ENCODE measurements around the gene KHNYN. TPM values are rescaled to one million over a fixed set of nuclear protein-coding genes. Genes with fewer than 3 reads are reported as not detected.

The KHNYN gene
- total and polyA plus RNA-seq, 2 experiments from 2014 or later: 2.7 to 28.1 TPM

GRCh38 chr14:24430682-24431568, 1.2 kb downstream of the KHNYN start:
- H3K36me3 Mint-ChIP-seq (ENCODE audit: low read depth): peaks cover 6% of the 10 kb centered on the region; the same call in 2 of the 3 replicates
- Histone ChIP-seq H3K9me2 (ENCODE audit: insufficient read depth) (no peaks in the 10 kb centered on the region), H4K20me1 (replicated peaks; ENCODE audit: insufficient read depth) (no peaks in the 10 kb centered on the region), H3K27ac (ENCODE audit: low read depth) (0 out of 2 replicates have a peak overlapping the region, but pooled peaks have one; percentile 59), H3K4me2 (peak overlapping the region; percentile 96), H3K4me3 (peak overlapping the region; percentile 85), H3K79me2 (replicated peaks; ENCODE audit: insufficient read depth) (no peaks in the 10 kb centered on the region), H3K27me3 (ENCODE audit: insufficient read depth) (peaks cover 26% of the 10 kb centered on the region), H2AFZ (peak overlapping the region; percentile 72), H3F3A (replicated peaks; ENCODE audit: low read depth) (peaks cover 11% of the 10 kb centered on the region), H3K36me3 (ENCODE audit: insufficient read depth) (no peaks in the 10 kb centered on the region), H3K4me1 (ENCODE audit: insufficient read depth) (peaks cover 19% of the 10 kb centered on the region)
- TF ChIP-seq STAT1 (IDR thresholded peaks at IDR 0.05; ENCODE audit: unreplicated experiment) (no peak), EZH2 (IDR thresholded peaks at IDR 0.05; ENCODE audit: low read depth, unreplicated experiment) (no peak), ZNF114 (CRISPR knock-in tag; IDR thresholded peaks at IDR 0.05) (no peak), NANOG (IDR thresholded peaks at IDR 0.05; ENCODE audit: borderline replicate concordance) (no peak), EZH2phosphoT487 (IDR thresholded peaks at IDR 0.05; ENCODE audit: unreplicated experiment) (no peak), ZNF331 (CRISPR knock-in tag; IDR thresholded peaks at IDR 0.05; ENCODE audit: low read depth) (no peak)
- TF ChIP-seq, protein P1, sequence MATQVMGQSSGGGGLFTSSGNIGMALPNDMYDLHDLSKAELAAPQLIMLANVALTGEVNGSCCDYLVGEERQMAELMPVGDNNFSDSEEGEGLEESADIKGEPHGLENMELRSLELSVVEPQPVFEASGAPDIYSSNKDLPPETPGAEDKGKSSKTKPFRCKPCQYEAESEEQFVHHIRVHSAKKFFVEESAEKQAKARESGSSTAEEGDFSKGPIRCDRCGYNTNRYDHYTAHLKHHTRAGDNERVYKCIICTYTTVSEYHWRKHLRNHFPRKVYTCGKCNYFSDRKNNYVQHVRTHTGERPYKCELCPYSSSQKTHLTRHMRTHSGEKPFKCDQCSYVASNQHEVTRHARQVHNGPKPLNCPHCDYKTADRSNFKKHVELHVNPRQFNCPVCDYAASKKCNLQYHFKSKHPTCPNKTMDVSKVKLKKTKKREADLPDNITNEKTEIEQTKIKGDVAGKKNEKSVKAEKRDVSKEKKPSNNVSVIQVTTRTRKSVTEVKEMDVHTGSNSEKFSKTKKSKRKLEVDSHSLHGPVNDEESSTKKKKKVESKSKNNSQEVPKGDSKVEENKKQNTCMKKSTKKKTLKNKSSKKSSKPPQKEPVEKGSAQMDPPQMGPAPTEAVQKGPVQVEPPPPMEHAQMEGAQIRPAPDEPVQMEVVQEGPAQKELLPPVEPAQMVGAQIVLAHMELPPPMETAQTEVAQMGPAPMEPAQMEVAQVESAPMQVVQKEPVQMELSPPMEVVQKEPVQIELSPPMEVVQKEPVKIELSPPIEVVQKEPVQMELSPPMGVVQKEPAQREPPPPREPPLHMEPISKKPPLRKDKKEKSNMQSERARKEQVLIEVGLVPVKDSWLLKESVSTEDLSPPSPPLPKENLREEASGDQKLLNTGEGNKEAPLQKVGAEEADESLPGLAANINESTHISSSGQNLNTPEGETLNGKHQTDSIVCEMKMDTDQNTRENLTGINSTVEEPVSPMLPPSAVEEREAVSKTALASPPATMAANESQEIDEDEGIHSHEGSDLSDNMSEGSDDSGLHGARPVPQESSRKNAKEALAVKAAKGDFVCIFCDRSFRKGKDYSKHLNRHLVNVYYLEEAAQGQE (IDR thresholded peaks at IDR 0.05; ENCODE audit: unreplicated experiment): no peak
- TF ChIP-seq, protein P2, sequence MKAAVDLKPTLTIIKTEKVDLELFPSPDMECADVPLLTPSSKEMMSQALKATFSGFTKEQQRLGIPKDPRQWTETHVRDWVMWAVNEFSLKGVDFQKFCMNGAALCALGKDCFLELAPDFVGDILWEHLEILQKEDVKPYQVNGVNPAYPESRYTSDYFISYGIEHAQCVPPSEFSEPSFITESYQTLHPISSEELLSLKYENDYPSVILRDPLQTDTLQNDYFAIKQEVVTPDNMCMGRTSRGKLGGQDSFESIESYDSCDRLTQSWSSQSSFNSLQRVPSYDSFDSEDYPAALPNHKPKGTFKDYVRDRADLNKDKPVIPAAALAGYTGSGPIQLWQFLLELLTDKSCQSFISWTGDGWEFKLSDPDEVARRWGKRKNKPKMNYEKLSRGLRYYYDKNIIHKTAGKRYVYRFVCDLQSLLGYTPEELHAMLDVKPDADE (IDR thresholded peaks at IDR 0.05): no peak
- H3K4me1 Mint-ChIP-seq: peaks cover 25% of the 10 kb centered on the region
- peak; percentile 26 for ATAC-seq
- no peak overlapping the region for H3K27ac Mint-ChIP-seq
- H3K4me3 Mint-ChIP-seq: peak overlapping the region; percentile 83
- H3K9me3 Mint-ChIP-seq: no peaks in the 10 kb centered on the region
- peaks cover 22% of the 10 kb centered on the region for H3K27me3 Mint-ChIP-seq (ENCODE audit: insufficient read depth, low read depth, poor library complexity)
- peak; percentile 56 for DNase-seq (ENCODE audit: low spot score)
